Keratinocyte (primary cell): Measurements from ENCODE around the gene NMNAT1. TPM values are rescaled to one million over a fixed set of nuclear protein-coding genes. Genes with fewer than 3 reads are reported as not detected.

Source experiments
- DNase-seq: peaks from one replicate; pipeline ENCODE4 v3.0.0-alpha.2; 2011; ENCODE audit warnings: low read depth, missing footprints, low spot score
- FAIRE-seq: peaks from 2 replicates; lab custom pipeline; 2011; peaks lifted over from hg19 to GRCh38; lab: Jason Lieb, UNC
- H2AFZ ChIP-seq: 2 replicates; pipeline ENCODE4 v1.6.0; 2012; ENCODE audit warnings: low read length, control low read depth, inconsistent platforms; ENCODE audit not compliant: control insufficient read depth
- H3K27ac ChIP-seq: 2 replicates; pipeline ENCODE4 v1.5.1; 2011; ENCODE audit warnings: low read length; ENCODE audit not compliant: control insufficient read depth, insufficient read depth
- H3K27me3 ChIP-seq: 3 replicates; pipeline ENCODE4 v1.6.0; 2011; ENCODE audit warnings: low read length; ENCODE audit not compliant: control insufficient read depth, insufficient read depth; ENCODE audit errors: extremely low read depth
- H3K36me3 ChIP-seq, 2 experiments: 2 replicates in 1 of 2; 3 replicates in 1 of 2; pipeline ENCODE4 v1.5.1; 2011; ENCODE audit warnings: low read length in 2 of 2, mild to moderate bottlenecking in 1 of 2; ENCODE audit not compliant: control insufficient read depth in 2 of 2, insufficient read depth in 2 of 2; ENCODE audit errors: extremely low read depth in 1 of 2
- H3K4me1 ChIP-seq: 3 replicates; pipeline ENCODE4 v1.5.1; 2011; ENCODE audit warnings: low read length; ENCODE audit not compliant: control insufficient read depth, insufficient read depth; ENCODE audit errors: extremely low read depth
- H3K4me2 ChIP-seq: 3 replicates; pipeline ENCODE4 v1.6.0; 2011; ENCODE audit warnings: low read depth, low read length; ENCODE audit not compliant: control insufficient read depth, insufficient read depth; ENCODE audit errors: extremely low read depth
- H3K4me3 ChIP-seq, 3 experiments: fragments of 200-600 bp in 1 of 3; sonication (generic) in 1 of 3; 2 replicates in 2 of 3; 3 replicates in 1 of 3; pipeline ENCODE4 v1.5.1; 2011 to 2016; ENCODE audit warnings: low read length in 3 of 3, mild to moderate bottlenecking in 3 of 3, control low read depth in 2 of 3, inconsistent platforms in 1 of 3, low read depth in 1 of 3, mixed read lengths in 1 of 3, mixed run types in 1 of 3, moderate library complexity in 1 of 3; ENCODE audit not compliant: control insufficient read depth in 2 of 3, insufficient read depth in 2 of 3; ENCODE audit errors: extremely low read depth in 1 of 3
- H3K79me2 ChIP-seq: 2 replicates; pipeline ENCODE4 v1.6.0; 2012; ENCODE audit warnings: low read length; ENCODE audit not compliant: control insufficient read depth, insufficient read depth
- H3K9ac ChIP-seq: 3 replicates; pipeline ENCODE4 v1.6.0; 2011; ENCODE audit warnings: low read length; ENCODE audit not compliant: control insufficient read depth, insufficient read depth; ENCODE audit errors: extremely low read depth
- H3K9me1 ChIP-seq: 3 replicates; pipeline ENCODE4 v1.6.0; 2011; ENCODE audit warnings: low read length; ENCODE audit not compliant: control insufficient read depth, insufficient read depth; ENCODE audit errors: extremely low read depth
- H3K9me3 ChIP-seq: 2 replicates; pipeline ENCODE4 v1.5.1; 2012; ENCODE audit warnings: low read depth, low read length; ENCODE audit not compliant: control insufficient read depth
- H4K20me1 ChIP-seq: 3 replicates; pipeline ENCODE4 v1.6.0; 2011; ENCODE audit warnings: low read length; ENCODE audit not compliant: control insufficient read depth, insufficient read depth; ENCODE audit errors: extremely low read depth
- EZH2 ChIP-seq: IDR thresholded peaks from one replicate; pipeline ENCODE4 v1.6.1; 2012; ENCODE audit warnings: inconsistent platforms, mild to moderate bottlenecking, low read length, moderate library complexity
- dilution Hi-C: fragments of 300-500 bp; cut with MboI; formaldehyde crosslinking; loops from one replicate; pipeline ENCODE4 v1.7.0; 2020; ENCODE audit warnings: low sequenced_read_pairs; ENCODE audit not compliant: extremely low pct_ligation_motif_present
- polyA plus RNA-seq, 5 experiments: library from polyadenylated mRNA; depleted of rRNA in 3 of 5; stranded (reverse) in 3 of 5; stranded (forward) in 1 of 5; unstranded in 1 of 5; fragments of >200 nt; gene quantifications; 1 replicate in 1 of 5; 2 replicates in 3 of 5; 3 replicates in 1 of 5; pipeline versions ENCODE4 v1.2.1 to v1.2.3, GENCODE V29; 2011 to 2012; ENCODE audit warnings: missing spikeins in 2 of 5, low read depth in 1 of 5, low replicate concordance in 1 of 5
- TF ChIP-seq, protein P1 (sequence below), 3 experiments: IDR thresholded peaks in 1 of 3; conservative IDR thresholded peaks in 1 of 3; optimal IDR thresholded peaks in 1 of 3; 2 replicates in 2 of 3; 3 replicates in 1 of 3; pipeline versions ENCODE3 to v1.5.1; 2011; ENCODE audit warnings: low read length in 3 of 3, mild to moderate bottlenecking in 3 of 3, moderate library complexity in 2 of 3, control low read depth in 1 of 3, inconsistent platforms in 1 of 3; ENCODE audit not compliant: insufficient read depth in 2 of 3; ENCODE audit errors: extremely low read depth in 1 of 3

Gene NMNAT1
- polyA plus RNA-seq, 1 donor (not counting 4 experiments of a cell fraction or from before 2014, with no cell fraction given), result 16.2 TPM

DNA sequence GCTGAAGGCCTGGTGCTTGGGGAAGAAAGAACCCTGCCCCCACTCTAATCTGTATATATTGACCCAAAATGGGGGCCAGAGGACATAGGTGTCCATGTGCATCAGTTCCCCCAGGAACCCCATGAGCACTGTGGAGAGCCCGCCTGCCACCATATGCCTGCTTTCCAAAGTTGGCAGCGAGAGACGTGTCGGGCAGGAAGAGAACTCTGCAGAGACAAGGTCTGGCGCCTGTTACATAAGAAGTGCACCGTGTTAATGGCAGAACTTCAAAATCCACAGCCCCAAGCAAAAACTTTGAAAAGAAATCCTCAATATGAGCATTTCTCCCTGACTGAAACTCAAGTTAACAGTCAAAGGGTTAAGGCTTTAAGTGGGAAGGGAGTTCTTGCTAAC is 41.2 kb upstream of the NMNAT1 start:
- Histone ChIP-seq H3K4me3 (peak overlapping the region in 1 of 3 experiments; percentile 27), H3K27ac (no peak overlapping the region), H3K9me3 (no peaks in the 10 kb centered on the region), H3K4me2 (peak overlapping the region; percentile 38), H3K79me2 (peaks cover 53% of the 10 kb centered on the region), H3K27me3 (no peaks in the 10 kb centered on the region), H3K9me1 (no peaks in the 10 kb centered on the region), H3K4me1 (peaks cover 52% of the 10 kb centered on the region), H3K36me3 (no peaks in the 10 kb centered on the region), H2AFZ (no peak overlapping the region), H4K20me1 (no peaks in the 10 kb centered on the region), H3K9ac (no peak overlapping the region)
- no peak for TF ChIP-seq EZH2
- TF ChIP-seq, protein P1, sequence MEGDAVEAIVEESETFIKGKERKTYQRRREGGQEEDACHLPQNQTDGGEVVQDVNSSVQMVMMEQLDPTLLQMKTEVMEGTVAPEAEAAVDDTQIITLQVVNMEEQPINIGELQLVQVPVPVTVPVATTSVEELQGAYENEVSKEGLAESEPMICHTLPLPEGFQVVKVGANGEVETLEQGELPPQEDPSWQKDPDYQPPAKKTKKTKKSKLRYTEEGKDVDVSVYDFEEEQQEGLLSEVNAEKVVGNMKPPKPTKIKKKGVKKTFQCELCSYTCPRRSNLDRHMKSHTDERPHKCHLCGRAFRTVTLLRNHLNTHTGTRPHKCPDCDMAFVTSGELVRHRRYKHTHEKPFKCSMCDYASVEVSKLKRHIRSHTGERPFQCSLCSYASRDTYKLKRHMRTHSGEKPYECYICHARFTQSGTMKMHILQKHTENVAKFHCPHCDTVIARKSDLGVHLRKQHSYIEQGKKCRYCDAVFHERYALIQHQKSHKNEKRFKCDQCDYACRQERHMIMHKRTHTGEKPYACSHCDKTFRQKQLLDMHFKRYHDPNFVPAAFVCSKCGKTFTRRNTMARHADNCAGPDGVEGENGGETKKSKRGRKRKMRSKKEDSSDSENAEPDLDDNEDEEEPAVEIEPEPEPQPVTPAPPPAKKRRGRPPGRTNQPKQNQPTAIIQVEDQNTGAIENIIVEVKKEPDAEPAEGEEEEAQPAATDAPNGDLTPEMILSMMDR (optimal IDR thresholded peaks at IDR 0.05 in 1 of 3, IDR thresholded peaks at IDR 0.05 in 1 of 3, conservative IDR thresholded peaks at IDR 0.05 in 1 of 3; ENCODE audit: extremely low read depth in 1 of 3, insufficient read depth in 2 of 3, low read length in 3 of 3), result no peak
- FAIRE-seq, result peak; percentile 76
- DNase-seq, result no peak
- dilution Hi-C loops, result no loop called here

DNA sequence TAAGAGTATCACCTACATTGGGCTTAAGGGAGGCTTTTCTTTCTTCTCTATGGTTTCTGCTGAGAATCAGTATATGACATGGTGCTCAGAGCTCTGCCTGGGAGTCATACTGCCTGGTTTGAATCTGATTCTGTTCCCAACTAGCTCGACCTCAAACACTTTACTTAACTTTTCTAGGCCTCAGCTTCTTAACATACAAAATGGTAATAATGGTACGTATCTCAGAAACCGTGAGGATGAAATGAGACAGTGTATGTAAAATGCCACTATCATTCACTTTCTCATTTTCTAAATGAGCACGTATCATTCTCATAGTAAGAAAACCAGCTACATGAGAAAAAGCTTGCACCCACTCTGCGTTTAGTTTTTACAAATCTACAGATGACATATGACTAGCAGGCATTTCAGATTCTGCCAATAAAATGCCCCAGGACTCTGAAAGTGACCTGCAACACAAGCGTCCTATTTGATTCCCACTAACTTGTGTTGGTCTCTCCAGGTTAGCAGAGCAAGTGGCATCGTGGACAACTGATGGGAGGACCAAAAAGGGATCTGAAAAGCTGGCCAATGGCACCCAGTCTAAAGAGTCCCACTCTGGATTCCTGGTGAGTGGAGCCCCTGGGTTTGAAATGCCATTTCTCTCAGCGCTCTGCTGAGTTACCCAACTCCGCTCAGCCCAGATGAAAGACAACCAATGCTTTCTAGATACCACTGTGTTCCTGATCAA is 39.3 kb upstream of the NMNAT1 start:
- Histone ChIP-seq H3K79me2 (peaks cover 56% of the 10 kb centered on the region), H3K27me3 (no peaks in the 10 kb centered on the region), H3K27ac (no peak overlapping the region), H2AFZ (no peak overlapping the region), H3K9me1 (no peaks in the 10 kb centered on the region), H3K4me1 (peaks cover 61% of the 10 kb centered on the region), H3K36me3 (no peaks in the 10 kb centered on the region), H3K4me3 (no peak overlapping the region), H4K20me1 (no peaks in the 10 kb centered on the region), H3K9me3 (no peaks in the 10 kb centered on the region), H3K9ac (no peak overlapping the region), H3K4me2 (no peak overlapping the region)
- DNase-seq (no peak), FAIRE-seq (no peak)
- TF ChIP-seq EZH2, result no peak
- TF ChIP-seq, protein P1 (optimal IDR thresholded peaks at IDR 0.05 in 1 of 3, IDR thresholded peaks at IDR 0.05 in 1 of 3, conservative IDR thresholded peaks at IDR 0.05 in 1 of 3; ENCODE audit: extremely low read depth in 1 of 3, insufficient read depth in 2 of 3, low read length in 3 of 3), result no peak
- dilution Hi-C loops, result no loop called here
